Upper lobe of left lung (tissue), 4 donors: ENCODE measurements around the gene MKNK1.

ENCODE experiments used
- CTCF ChIP-seq, 6 experiments: fragments of 450-650 bp in 4 of 6; fragments of 200-600 bp in 2 of 6; sonication (generic) in 2 of 6; IDR thresholded peaks; one replicate each; pipeline ENCODE4 v1.5.1; 2016 to 2019; ENCODE audit warnings: antibody characterized with exemption in 6 of 6
- POLR2AphosphoS5 ChIP-seq, 2 donors: sonication (generic); formaldehyde crosslinking; IDR thresholded peaks; one replicate each; pipeline ENCODE4 v1.5.1; 2017; ENCODE audit warnings: antibody characterized with exemption in 2 of 2

- TF ChIP-seq CTCF (IDR thresholded peaks at IDR 0.05) (no peak), POLR2AphosphoS5 (IDR thresholded peaks at IDR 0.05) (no peak)
Measured at GRCh38 chr1:46558141-46558963, 45.7 kb downstream of the MKNK1 start.
